OCI-LY3 (cell line): ENCODE results near the gene GPR39.

Source experiments
- CTCF ChIP-seq: fragments of 200-600, 300-600 bp; sonication (generic); IDR thresholded peaks from 2 replicates; pipeline ENCODE4 v1.5.1; 2014; ENCODE audit warnings: antibody characterized with exemption, low read length, low read depth
- EZH2phosphoT487 ChIP-seq: fragments of 200-600 bp; shearing (Covaris generic); IDR thresholded peaks from 2 replicates; pipeline ENCODE4 v1.6.1; 2018; ENCODE audit warnings: antibody characterized with exemption, mixed run types, low read depth

- no peak for TF ChIP-seq EZH2phosphoT487
- no peak for TF ChIP-seq CTCF
Measured at GRCh38 chr2:132618734-132619133, 202.1 kb downstream of the GPR39 start.
